GM12874 (cell line): Measurements from ENCODE around the gene FGGY.

ENCODE experiments used
- TF ChIP-seq, protein P1 (sequence below): IDR thresholded peaks from 2 replicates; pipeline ENCODE4 v1.5.1; 2011; ENCODE audit warnings: low read depth, mild to moderate bottlenecking, control low read depth, low read length, moderate library complexity; ENCODE audit not compliant: insufficient read depth

Gene FGGY

DNA sequence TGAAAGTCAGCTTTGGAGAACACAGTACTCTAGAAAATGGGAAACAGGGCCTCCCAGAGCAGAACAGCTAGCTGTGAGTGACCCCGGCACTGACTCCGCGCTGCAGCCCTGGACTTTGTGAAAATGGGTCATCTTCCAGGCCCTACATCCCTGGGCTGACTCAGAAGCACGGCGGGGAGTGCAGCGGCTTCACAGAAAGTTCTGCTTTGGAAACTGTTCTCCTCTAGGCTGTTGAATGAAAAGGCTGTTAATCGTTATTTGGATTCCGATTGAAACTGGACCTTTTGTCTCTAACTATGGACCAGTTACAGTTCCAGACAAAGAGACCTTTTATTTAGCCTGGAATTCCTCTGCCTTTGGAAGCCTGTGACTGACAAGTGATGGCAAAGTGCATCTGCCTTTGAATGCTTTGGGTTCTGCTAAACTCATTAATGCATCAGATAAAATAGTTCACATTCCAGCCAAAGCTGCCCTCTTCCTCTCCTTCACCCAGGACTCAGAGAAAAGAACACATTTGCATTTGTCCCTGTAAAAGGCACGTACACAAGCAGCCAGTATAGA is 372.9 kb downstream of the FGGY start:
- TF ChIP-seq, protein P1, sequence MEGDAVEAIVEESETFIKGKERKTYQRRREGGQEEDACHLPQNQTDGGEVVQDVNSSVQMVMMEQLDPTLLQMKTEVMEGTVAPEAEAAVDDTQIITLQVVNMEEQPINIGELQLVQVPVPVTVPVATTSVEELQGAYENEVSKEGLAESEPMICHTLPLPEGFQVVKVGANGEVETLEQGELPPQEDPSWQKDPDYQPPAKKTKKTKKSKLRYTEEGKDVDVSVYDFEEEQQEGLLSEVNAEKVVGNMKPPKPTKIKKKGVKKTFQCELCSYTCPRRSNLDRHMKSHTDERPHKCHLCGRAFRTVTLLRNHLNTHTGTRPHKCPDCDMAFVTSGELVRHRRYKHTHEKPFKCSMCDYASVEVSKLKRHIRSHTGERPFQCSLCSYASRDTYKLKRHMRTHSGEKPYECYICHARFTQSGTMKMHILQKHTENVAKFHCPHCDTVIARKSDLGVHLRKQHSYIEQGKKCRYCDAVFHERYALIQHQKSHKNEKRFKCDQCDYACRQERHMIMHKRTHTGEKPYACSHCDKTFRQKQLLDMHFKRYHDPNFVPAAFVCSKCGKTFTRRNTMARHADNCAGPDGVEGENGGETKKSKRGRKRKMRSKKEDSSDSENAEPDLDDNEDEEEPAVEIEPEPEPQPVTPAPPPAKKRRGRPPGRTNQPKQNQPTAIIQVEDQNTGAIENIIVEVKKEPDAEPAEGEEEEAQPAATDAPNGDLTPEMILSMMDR: no peak

DNA sequence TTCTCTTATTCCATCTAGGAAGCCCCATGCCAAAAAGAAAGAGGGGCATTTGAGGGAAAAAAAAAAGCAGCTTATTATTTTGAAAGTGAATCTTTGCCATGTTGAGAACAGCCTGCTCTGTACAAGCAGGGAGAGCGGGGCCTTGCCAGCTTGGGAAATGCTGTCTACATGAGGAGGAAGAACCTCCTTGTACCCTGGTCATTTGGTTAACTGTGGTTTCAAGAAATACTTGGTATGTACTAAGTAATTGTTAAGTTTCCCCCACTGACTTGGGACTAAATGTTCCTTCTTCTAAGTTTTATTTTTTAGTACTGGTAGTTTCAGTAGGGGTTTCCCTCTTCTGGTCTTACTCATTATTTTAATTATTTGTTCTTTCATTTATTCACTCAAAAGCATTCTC is 373.8 kb downstream of the FGGY start:
- TF ChIP-seq, protein P1: no peak

DNA sequence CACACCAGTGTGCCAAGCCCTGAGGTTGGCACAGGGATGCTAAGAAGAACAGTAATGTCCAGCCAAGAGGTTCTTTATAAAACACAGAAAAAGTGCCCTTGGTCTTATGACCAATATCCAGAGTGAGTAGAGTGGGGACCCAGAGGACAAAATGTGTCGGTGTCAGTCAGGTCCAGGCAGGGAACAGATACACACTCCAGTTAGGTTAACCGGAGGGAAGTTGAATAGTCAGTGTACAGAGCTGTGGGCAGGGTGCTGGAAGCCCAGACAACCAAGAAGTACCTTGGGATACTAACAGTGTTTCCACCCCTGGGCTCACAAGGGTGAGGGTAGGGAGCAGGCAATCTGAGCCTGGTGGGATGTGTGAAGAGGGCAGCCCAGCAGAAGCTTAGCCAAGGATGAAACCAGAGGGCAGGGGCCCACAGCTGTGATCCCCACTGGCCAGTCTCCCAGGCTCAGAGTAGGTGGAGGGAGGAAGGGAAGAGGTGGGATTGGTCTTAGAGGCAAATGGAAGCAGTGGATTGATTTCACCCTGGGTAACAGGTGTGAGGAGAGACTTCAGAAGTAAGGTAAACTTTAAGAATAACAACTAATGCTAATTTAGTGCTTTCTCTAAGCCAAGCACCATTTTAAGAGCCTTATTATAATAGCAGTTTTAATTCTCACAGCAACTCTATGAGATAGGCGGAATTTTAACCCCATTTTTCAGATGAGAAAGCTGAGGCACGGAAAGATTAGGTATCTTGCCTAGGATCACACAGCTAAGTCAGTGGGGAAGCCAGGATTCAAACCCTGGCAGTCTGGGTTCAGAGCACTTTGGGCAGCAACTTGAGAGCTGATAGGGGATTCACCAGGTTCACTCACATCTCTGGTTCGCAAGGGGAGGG is 374.4 kb downstream of the FGGY start:
- TF ChIP-seq, protein P1: no peak

DNA sequence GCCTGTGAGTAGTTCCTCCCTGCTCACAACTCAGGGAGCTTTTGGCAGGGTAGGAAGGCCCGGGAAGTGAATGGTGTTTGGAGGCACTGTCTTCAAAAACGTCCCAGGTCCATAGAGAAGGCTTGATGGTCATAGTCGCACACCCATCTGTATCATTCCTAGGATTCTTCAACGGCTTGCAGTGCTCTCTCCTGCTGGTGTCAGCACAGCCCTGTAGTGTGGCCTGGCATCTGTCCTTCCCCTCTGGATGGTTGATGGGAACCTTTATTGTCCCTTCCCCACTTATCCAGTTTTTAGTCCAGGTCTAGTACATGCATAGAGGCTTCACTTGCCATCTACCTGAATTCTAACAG is 375.0 kb downstream of the FGGY start:
- TF ChIP-seq, protein P1: no peak

DNA sequence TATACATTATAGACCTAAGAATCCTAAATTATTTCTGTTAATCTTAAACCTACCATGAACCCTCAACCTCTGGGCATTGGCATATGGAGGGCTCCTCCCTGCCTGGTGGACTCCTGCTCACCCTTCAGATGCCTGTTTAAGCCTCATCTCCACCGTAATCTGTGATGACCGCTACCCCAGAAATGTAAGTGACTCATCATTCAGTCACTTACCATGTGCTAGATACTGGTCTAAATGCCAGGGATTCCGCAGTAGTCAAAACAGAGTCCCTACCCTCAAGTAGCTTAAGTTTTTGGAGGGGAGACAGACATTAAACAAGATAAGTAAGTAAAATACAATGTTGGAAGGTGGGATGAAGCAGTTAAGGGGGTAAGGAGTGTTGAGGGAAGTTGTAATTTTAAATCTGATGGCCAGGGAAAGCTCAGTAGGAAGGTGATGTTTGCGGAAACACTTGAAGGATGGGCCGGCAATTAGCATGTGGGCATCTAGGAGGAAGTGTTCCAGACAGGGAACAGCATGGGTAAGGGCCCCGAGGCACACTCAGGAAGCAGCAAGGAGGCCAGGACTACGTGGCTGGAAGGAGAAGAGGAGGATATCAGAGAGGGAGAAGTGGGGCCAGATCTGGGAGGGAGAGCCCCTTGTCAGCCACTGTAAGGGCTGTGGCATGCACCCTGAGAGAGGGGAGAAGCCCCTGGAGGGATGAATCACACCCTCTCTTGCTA is 376.1 kb downstream of the FGGY start:
- TF ChIP-seq, protein P1: no peak

DNA sequence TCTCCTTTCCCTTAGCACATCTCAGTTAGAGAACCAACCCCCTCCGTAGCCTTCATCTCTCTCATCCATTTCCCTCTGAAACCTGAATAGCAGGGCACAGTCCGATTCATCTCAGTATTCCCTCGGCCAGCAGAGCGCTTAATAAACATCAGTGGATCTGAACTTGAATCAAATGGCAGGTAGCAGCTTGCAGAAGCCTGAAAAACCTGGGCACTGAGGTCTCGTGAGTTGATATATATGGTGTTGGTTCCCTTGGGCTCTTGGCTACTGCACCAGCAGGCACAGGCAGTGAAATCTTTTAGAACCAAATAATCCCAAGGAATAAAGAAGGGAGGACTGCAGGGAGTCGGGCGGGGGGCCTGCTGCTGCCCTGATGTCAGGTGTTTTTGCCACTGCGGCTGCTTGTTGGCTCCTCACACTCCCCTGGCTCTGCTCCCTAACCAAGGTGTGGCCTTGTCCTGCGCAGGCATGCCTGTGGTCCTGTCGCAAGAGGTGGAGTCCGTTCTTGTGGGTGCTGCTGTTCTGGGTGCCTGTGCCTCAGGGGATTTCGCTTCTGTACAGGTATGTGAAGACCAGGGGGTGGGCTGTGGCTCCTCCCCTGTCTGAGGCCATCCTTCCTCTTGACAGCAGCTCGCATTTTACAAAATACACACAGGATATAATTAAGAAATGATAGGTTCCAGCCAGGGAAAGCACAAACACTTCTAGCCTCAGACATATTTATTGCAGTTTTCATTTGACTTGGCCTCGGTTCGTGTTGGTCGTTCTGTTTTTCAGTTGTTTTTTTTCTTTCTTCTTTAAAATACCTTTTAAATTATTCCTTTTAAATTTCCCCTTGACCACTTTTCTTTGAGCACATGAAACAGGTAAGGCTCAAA is 376.9 kb downstream of the FGGY start:
- TF ChIP-seq, protein P1: no peak
